ENCODE results near the gene SH3TC2. TPM values are rescaled to one million over a fixed set of nuclear protein-coding genes. Genes with fewer than 3 reads are reported as not detected.

SH3TC2 gene
- total RNA-seq, 1 donor from 2014 or later, result 0.69 TPM

- Histone ChIP-seq H3K9me3 (ENCODE audit: low read depth) (no peaks in the 10 kb centered on the region), H3K4me1 (no peaks in the 10 kb centered on the region), H3K4me2 (no peak overlapping the region), H3K36me3 (no peaks in the 10 kb centered on the region), H3K79me2 (ENCODE audit: low read depth) (no peaks in the 10 kb centered on the region), H2AFZ (replicated peaks) (no peak overlapping the region), H4K20me1 (ENCODE audit: low read depth) (no peaks in the 10 kb centered on the region), H3K9ac (no peak overlapping the region), H3F3A (ENCODE audit: low read depth) (no peaks in the 10 kb centered on the region), H3K27ac (no peak overlapping the region), H3K27me3 (no peaks in the 10 kb centered on the region), H3K4me3 (no peak overlapping the region)
- Mint-ChIP-seq H3K27ac (no peak overlapping the region), H3K36me3 (no peaks in the 10 kb centered on the region), H3K4me3 (no peak overlapping the region), H3K27me3 (ENCODE audit: insufficient read depth, low read depth) (no peaks in the 10 kb centered on the region), H3K9me3 (no peaks in the 10 kb centered on the region), H3K4me1 (no peaks in the 10 kb centered on the region)
- TF ChIP-seq CTCF (IDR thresholded peaks at IDR 0.05), result peak; percentile 89
- no peak for TF ChIP-seq EZH2 (IDR thresholded peaks at IDR 0.05)
- DNase-seq (ENCODE audit: low spot score), result peak; percentile 77
Observed at GRCh38 chr5:149035372-149035790, 27.5 kb downstream of the SH3TC2 start.

GRCh38 chr5:149030838-149031397 is 31.9 kb downstream of the SH3TC2 start:
- Mint-ChIP-seq H3K9me3 (no peaks in the 10 kb centered on the region), H3K27ac (no peak overlapping the region), H3K4me3 (no peak overlapping the region), H3K36me3 (no peaks in the 10 kb centered on the region), H3K27me3 (ENCODE audit: insufficient read depth, low read depth) (no peaks in the 10 kb centered on the region), H3K4me1 (no peaks in the 10 kb centered on the region)
- H4K20me1 ChIP-seq (ENCODE audit: low read depth), result no peaks in the 10 kb centered on the region
- H3K9me3 ChIP-seq (ENCODE audit: low read depth), result no peaks in the 10 kb centered on the region
- TF ChIP-seq EZH2 (IDR thresholded peaks at IDR 0.05) (no peak), CTCF (IDR thresholded peaks at IDR 0.05) (no peak), EZH2phosphoT487 (IDR thresholded peaks at IDR 0.05) (no peak)
- no peaks in the 10 kb centered on the region for H3K79me2 ChIP-seq (ENCODE audit: low read depth)
- H3F3A ChIP-seq (ENCODE audit: low read depth), result no peaks in the 10 kb centered on the region
- no peak overlapping the region for H3K9ac ChIP-seq
- no peaks in the 10 kb centered on the region for H3K36me3 ChIP-seq
- no peak for DNase-seq (ENCODE audit: low spot score)
- H3K4me1 ChIP-seq, result no peaks in the 10 kb centered on the region
- H2AFZ ChIP-seq (replicated peaks), result no peak overlapping the region
- no peak overlapping the region for H3K4me2 ChIP-seq
- no peak overlapping the region for H3K27ac ChIP-seq
- H3K27me3 ChIP-seq, result no peaks in the 10 kb centered on the region
- H3K4me3 ChIP-seq, result no peak overlapping the region

- Mint-ChIP-seq H3K4me1 (no peaks in the 10 kb centered on the region), H3K36me3 (no peaks in the 10 kb centered on the region), H3K27me3 (ENCODE audit: insufficient read depth, low read depth) (no peaks in the 10 kb centered on the region), H3K27ac (no peak overlapping the region), H3K9me3 (no peaks in the 10 kb centered on the region), H3K4me3 (no peak overlapping the region)
- H3K27me3 ChIP-seq, result no peaks in the 10 kb centered on the region
- no peak overlapping the region for H3K4me3 ChIP-seq
- DNase-seq (ENCODE audit: low spot score), result no peak
- H3K9ac ChIP-seq, result no peak overlapping the region
- H3K27ac ChIP-seq, result no peak overlapping the region
- no peaks in the 10 kb centered on the region for H3K36me3 ChIP-seq
- H2AFZ ChIP-seq (replicated peaks), result no peak overlapping the region
- no peaks in the 10 kb centered on the region for H3K4me1 ChIP-seq
- H3F3A ChIP-seq (ENCODE audit: low read depth), result no peaks in the 10 kb centered on the region
- H3K4me2 ChIP-seq, result no peak overlapping the region
- TF ChIP-seq EZH2 (IDR thresholded peaks at IDR 0.05), result no peak
- TF ChIP-seq CTCF (IDR thresholded peaks at IDR 0.05), result no peak
- no peaks in the 10 kb centered on the region for H3K79me2 ChIP-seq (ENCODE audit: low read depth)
- H4K20me1 ChIP-seq (ENCODE audit: low read depth), result no peaks in the 10 kb centered on the region
- H3K9me3 ChIP-seq (ENCODE audit: low read depth), result no peaks in the 10 kb centered on the region
Observed at GRCh38 chr5:149030392-149030791, 32.5 kb downstream of the SH3TC2 start.
